LoVo (cell line): ENCODE measurements around the gene FRMD4A.
"Not testable (repeated sequence)": the region's sequence is repeated elsewhere in the genome, so short reads cannot be mapped to it uniquely, and the experiment has no call there.

Experiments used
- DNase-seq: peaks from one replicate; pipeline ENCODE4 v3.0.0-alpha.2; 2016; ENCODE audit warnings: low spot score

Gene FRMD4A

DNA sequence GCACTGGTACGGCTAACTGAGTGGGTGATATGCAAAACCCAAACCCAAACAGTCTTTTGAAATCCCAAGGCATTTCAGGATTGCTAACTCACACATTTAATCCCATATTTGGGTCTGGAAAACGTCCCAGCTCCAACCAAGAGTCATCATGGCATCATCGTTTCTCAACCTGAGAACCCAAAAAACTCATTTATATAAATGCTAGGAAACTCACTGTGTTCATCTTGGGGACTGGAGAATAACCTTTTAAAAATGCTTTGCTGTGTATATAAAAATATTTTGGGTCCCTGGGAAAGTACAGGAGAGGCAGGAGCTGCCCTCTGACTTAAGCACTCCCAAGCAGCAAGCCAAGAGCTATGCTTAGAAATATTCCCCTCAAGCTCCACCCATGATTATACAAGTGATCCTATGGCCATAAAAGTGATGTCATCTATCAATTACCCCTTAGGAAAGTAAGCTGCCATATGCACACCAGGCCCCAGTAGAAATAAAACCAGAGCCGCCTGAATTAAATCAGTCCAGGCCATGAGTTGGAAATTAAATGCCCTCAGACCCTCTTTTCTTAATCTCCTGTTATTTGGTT is 352.1 kb downstream of the FRMD4A start:
- no peak for DNase-seq

DNA sequence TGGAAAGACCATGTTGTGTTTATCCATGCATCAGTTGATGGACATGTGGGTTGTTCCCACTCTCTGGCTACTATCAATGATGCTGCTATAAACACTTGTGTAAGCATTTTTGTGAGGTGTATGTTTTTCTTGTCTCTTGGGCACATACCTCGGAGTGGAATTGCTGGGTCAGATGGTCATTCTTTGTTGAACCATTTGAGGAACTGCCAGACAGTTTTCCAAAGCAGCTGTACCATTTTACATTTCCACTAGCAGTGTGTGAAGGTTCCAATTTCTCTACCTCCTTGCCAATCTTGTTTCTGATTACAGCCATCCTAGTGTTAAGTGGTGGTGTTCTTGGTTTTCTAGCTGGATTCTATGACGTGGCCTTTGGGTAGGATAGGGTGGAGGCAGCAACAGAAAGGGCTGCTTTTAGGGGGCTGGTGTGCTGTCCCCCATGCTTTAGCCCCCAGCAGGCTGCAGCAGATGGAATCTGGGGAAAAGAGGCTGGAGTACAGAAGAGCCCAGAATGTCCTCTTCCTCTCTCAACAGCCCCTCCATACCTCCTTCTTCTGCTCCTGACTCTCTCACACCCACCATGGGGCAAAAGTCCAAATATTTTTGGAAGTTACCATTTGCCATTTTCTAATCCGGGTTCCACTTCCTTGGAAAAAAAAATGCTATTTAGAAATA is 352.7 kb downstream of the FRMD4A start:
- no peak for DNase-seq

DNA sequence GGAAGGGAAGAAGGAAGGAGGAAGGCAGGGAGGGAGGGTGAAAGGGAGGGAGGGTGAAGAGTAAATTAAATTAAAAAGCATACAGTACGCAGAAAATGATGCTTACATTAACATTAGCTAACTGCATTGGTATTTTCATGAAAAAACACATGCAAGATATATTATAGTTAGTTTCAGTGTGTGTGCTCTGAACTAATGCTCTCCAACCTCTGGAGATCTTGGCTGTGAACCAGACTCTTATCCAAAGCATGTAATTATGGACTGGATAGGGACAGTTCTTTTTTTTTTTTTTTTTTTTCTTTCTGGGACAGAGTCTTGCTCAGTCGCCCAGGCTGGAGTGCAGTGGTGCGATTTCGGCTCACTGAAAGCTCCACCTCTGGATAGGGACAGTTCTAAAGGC is 357.0 kb downstream of the FRMD4A start:
- DNase-seq, result no peak

DNA sequence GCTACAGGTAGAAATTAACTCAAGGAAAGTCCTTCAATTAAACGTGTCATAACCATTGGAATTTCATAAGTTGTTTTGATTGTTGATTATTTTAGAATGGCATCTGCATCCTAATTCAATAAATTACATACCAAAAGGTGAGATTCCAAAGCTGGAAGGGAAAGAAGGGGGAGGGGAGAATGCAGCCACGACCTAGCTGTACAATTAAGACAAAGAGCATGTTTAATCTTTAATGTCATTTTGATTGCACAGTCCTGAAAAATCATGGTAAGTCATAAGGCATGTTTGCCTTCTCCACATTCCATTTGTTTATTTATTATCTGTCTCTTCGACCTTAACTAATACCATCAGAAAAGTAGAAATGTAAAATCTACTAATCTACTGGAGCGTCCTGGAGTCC is 358.1 kb downstream of the FRMD4A start:
- no peak for DNase-seq

GRCh38 chr10:13971601-13972475 is 358.9 kb downstream of the FRMD4A start:
- no peak for DNase-seq

DNA sequence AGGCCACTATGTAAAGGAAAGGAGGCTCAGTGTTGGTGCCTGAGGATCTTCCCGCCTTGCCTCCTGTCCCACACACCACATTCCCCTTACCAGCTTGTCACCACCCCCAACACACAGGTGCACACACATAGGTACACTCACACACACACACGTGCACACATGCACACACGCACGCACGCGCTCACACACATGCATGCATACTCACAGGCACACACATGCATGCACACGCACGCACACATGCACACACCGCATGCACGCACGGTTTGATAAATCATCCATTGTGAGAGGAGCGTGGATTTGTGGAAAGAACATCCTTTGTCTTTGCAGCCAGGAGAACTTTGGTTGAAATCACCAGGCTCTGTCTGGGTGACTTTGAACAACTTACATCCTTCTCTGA is 359.8 kb downstream of the FRMD4A start:
- DNase-seq, result no peak

DNA sequence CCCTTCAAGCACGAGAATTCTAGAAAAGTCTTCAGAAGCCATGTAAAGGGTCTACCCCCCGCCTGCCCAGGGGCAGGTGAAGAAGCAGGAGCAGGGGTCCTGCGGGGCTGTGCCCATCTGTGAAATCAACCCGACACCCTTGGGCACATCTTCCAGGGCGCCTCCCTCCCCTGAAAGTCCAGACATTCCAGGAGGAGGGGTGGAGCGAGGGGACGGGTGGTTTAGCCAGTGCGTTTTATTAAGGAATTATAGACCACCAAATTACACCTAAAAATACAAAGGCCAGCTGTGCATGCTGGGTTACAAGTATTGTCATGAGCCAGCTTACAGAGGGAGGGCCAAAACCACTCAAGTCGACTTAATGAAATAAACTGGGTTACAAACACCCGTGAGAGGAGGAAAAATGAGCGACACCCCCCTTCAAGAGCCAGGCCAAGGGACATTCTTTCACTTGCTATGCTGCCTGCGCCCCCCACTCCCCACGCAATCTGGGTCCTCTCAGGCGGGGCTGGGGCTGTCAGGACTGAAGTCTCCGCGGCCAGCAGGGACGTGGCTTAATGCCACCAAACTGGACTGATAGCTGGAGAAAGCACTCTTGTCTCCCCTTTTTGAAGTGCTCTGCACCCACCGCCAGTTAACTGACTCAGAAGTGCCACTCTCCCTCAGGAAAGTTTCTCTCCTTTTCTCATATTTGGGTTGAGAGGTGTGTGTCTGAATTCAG is 360.3 kb downstream of the FRMD4A start:
- DNase-seq, result no peak

GRCh38 chr10:13969792-13970140 is 361.0 kb downstream of the FRMD4A start:
- DNase-seq, result no peak

GRCh38 chr10:13969118-13969791 is 361.5 kb downstream of the FRMD4A start:
- DNase-seq, result peak; percentile 1

DNA sequence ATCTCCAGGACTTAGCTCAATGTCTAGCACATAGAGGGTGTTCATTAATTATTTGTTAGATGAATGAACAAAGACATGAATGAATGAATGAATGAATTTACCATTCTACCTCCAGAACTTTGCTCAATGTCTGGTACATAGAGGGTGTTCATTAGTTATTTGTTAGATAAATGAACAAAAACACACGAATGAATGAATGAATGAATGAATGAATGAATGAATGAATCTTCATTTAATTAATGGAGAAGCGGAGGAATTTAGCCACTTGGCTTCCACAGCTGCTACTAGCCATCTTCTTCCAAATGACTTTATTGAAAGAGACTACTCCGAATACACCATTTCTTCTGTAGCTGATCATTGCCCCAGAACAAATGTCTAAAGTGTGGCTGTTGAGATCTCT is 368.9 kb downstream of the FRMD4A start:
- DNase-seq, result no peak

- DNase-seq, result no peak
Measured at GRCh38 chr10:13961097-13961496, 369.6 kb downstream of the FRMD4A start.

GRCh38 chr10:13960603-13961002 is 370.1 kb downstream of the FRMD4A start:
- no peak for DNase-seq

- DNase-seq, result no peak
Measured at GRCh38 chr10:13959443-13960359, 371.0 kb downstream of the FRMD4A start.

DNA sequence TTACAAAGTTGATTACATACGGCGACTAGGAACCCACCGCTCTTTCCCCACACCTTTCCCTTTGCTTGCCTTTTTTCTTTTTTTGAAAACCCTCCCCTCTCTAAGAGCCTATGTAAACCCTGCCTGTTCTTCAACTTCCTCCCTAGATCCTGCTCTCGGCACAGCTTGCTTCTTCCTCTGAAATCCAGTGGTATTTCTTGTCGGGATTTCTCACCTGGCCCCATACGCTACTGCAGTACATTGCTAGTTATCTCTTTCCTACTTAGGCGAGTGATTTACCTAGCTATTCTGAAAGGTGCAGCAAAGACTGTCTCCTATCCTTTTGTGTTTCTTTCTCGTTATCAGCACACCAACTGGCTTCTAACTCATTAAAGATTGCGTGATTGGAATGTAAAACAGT is 372.9 kb downstream of the FRMD4A start:
- no peak for DNase-seq

GRCh38 chr10:13956826-13957225 is 373.9 kb downstream of the FRMD4A start:
- DNase-seq, result no peak

- DNase-seq, result no peak
Measured at GRCh38 chr10:13955409-13956068, 375.2 kb downstream of the FRMD4A start.

DNA sequence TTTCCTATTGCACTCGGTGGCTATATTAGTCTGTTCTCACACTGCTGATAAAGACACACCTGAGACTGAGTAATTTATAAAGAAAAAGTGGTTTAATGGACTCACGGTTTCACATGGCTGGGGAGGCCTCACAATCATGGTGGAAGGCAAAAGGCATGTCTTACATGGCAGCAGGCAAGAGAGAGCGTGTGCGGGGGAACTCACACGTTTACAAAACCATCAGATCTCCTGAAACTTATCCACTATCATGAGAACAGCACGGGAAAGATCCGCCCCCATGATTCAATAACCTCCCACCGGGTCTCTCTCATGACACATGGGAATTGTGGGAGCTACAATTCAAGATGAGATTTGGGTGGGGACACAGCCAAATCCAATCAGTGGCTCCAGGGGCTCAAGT is 376.5 kb downstream of the FRMD4A start:
- not testable (repeated sequence) for DNase-seq

DNA sequence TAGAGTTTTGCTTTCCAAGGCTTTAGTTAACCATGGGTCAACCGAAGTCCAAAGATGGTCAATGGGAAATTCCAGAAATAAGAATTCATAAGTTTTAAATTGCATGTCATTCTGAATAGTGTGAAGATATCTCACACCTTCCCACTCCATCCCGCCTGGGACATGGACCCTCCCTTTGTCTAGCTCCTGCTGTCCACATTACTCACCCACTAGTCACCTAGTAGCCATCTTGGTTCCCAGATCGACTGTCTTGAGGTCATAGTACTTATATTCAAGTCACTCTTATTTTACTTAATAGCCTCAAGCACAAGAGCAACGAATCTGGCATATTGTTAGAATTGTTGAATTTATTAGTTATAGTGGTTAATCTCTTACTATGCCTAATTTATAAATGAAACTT is 377.4 kb downstream of the FRMD4A start:
- no peak for DNase-seq

GRCh38 chr10:13950543-13950939 is 380.2 kb downstream of the FRMD4A start:
- no peak for DNase-seq

GRCh38 chr10:13949844-13950542 is 380.7 kb downstream of the FRMD4A start:
- no peak for DNase-seq
